Sigmoid colon (tissue), 3 donors: ENCODE data around the gene FRAS1.

Experiments
- POLR2A ChIP-seq, 2 donors: fragments of 450-650 bp; IDR thresholded peaks; one replicate each; pipeline ENCODE4 v1.6.1; 2016; ENCODE audit warnings: antibody characterized with exemption in 2 of 2, mild to moderate bottlenecking in 2 of 2, moderate library complexity in 2 of 2
- TF ChIP-seq, protein P1 (sequence below), 4 experiments: fragments of 450-650 bp in 3 of 4; fragments of 200-600 bp in 1 of 4; IDR thresholded peaks; one replicate each; pipeline ENCODE4 v1.5.1; 2016 to 2019; ENCODE audit warnings: antibody characterized with exemption in 4 of 4, mild to moderate bottlenecking in 3 of 4, moderate library complexity in 2 of 4

GRCh38 chr4:78129383-78130108 lies 72.4 kb downstream of the FRAS1 start:
- TF ChIP-seq, protein P1, sequence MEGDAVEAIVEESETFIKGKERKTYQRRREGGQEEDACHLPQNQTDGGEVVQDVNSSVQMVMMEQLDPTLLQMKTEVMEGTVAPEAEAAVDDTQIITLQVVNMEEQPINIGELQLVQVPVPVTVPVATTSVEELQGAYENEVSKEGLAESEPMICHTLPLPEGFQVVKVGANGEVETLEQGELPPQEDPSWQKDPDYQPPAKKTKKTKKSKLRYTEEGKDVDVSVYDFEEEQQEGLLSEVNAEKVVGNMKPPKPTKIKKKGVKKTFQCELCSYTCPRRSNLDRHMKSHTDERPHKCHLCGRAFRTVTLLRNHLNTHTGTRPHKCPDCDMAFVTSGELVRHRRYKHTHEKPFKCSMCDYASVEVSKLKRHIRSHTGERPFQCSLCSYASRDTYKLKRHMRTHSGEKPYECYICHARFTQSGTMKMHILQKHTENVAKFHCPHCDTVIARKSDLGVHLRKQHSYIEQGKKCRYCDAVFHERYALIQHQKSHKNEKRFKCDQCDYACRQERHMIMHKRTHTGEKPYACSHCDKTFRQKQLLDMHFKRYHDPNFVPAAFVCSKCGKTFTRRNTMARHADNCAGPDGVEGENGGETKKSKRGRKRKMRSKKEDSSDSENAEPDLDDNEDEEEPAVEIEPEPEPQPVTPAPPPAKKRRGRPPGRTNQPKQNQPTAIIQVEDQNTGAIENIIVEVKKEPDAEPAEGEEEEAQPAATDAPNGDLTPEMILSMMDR (IDR thresholded peaks at IDR 0.05): no peak
- no peak for TF ChIP-seq POLR2A (IDR thresholded peaks at IDR 0.05)
